Measurements from ENCODE around the gene PRKAG2. TPM values are rescaled to one million over a fixed set of nuclear protein-coding genes. Genes with fewer than 3 reads are reported as not detected.
A peak's percentile ranks its signal among the peaks of the same experiment; 100 is the strongest.
"Not testable (repeated sequence)": the region's sequence is repeated elsewhere in the genome, so short reads cannot be mapped to it uniquely, and the experiment has no call there.

PRKAG2 gene
- total RNA-seq, 1 donor from 2014 or later, result 15.2 TPM

DNA sequence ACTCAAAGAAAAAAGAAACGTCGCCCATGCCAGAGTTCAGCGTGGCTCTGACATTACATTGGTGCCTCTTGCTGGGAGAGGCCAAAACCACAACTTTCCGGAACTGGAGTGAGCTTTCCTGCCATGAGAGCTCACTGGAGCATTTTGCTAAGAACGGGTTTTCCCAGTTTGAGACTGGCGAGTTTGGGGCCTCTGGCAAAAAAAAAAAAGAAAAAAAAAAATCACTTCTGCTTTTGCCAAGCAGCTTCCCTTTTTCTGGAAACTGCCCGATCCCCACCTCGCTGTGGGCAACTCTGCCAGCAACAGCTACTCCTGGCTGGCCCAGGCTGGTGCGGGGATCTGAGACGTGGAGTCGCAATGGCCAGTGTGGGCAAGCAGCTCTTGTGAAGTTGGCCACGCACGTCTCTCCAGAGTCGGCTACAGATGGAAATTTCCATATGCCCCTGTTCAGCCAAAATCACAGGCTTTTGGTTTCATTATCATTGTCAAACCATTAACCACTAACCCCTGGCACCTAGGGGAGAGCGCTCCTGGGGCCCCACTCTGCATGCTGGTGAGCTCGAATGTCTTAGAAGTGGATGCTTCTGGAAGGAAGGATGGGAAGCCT, 25.7 kb downstream of the PRKAG2 start:
- peak; percentile 12 for DNase-seq

GRCh38 chr7:151850491-151851124, 26.3 kb downstream of the PRKAG2 start:
- DNase-seq, result no peak

DNA sequence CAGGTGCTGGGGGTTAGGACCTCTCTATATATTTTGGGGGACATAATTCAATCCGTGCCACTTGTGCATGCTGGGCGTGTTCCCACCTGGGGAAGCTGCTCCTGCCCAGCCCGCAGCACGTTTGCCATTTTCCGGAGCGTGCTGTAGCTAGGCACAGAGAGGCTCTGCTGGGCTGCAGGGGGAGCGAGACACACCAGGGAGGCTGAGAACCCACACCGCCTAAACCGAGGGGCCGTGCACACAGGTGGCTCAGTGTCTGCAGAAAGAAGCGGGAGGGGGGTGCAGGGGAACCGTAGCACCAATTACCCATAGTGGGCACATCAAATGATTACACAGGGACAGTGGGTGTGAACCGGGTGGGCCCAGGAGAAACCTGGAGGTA, 27.0 kb downstream of the PRKAG2 start:
- DNase-seq, result no peak

GRCh38 chr7:151849008-151849878, 27.7 kb downstream of the PRKAG2 start:
- no peak for DNase-seq

DNA sequence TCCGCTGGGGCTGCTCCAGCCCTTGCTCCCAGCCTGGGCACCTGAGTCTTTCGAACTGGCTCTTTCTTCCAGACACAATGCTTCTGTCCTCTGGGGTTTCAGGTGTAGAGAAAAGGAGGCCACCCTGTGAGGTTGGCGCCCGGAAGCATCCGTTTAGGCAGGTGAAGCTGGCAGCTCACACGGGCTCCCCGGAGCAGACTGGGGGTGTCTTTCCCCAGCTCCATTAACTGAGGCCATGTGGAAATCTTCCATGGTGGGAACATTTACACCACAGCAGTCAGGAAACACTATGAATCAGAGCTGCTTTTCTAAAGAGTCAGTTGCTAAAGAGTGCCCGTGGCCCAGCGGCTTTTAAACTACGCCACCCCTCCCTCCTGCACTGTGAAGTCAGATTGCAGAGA, 29.2 kb downstream of the PRKAG2 start:
- no peak for DNase-seq

GRCh38 chr7:151847136-151847535, 29.8 kb downstream of the PRKAG2 start:
- no peak for DNase-seq

DNA sequence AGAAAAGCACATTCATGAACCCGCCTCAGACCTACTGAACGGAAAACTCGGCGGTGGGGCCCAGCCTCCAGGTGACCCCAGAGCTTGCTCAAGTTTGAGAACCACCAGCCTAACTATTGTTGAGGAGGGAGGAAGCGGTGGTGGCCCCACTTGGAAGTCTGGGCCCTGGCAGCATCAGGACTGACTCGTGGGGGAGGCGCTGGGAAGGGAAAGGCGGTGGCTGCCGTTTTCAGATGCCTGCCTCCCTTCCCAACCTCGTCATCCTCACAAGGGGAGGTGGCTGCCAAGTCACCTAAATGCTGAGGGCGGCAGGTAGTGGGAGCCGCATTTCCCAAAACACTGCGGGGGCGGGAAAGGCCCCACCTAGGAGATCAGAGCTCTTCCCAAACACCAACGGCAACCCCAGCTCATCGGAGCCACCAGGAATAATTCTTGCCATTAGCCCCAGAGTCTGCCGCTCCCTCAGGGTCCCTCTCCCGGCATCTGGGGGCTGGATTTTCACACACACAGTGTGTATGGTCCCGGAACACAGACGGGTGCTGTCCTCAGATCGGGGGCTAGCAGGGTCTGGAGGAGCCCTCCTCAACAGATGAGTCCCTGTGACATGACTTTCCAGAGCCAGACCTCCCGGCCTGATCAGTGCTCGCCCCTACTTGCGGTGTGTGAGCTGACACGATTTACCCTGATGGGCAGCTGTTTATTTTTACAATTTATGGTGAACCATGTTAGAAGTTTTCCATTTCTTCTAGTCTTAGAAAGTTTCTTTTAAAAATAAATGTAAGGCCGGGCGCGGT, 31.3 kb downstream of the PRKAG2 start:
- DNase-seq, result no peak

DNA sequence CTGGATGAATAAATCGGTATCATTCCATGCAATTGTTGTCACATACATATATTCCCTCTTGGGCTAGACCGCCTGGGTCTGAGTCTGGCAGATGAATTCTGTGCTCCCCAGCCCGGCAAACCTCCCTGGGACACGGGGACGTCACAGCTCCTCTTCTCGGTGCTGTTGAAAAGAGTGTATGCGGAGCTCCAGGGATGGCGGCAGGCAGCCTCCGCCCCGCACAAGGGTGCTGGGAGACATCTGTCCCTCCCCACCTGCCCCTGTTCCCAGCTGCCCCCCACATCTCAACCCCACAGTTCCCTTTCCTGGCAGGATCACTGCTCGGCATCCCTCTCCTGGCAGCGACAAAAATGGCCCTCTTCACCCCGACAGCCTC, 32.1 kb downstream of the PRKAG2 start:
- no peak for DNase-seq

- no peak for DNase-seq
Measured at GRCh38 chr7:151844071-151844824, 32.7 kb downstream of the PRKAG2 start.

- DNase-seq, result peak; percentile 30
Measured at GRCh38 chr7:151843181-151843580, 33.7 kb downstream of the PRKAG2 start.

DNA sequence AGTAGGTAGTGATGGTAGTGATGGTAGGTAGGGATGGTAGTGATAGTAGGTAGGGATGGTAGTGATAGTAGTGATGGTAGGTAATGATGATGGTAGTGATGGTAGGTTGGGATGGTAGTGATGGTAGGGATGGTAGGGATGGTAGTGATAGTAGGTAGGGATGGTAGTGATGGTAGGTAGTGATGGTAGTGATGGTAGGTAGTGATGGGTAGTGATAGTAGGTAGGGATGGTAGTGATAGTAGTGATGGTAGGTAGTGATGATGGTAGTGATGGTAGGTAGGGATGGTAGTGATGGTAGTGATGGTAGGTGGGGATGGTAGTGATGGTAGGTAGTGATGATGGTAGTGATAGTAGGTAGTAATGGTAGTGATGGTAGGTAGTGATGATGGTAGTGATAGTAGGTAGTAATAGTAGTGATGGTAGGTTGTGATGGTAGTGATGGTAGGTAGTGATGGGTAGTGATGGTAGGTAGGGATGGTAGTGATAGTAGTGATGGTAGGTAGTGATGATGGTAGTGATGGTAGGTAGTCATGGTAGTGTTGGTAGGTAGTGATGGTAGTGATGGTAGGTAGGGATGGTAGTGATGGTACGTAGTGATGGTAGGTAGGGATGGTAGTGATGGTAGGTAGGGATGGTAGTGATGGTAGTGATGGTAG, 35.4 kb downstream of the PRKAG2 start:
- DNase-seq, result not testable (repeated sequence)

GRCh38 chr7:151840088-151840910, 36.6 kb downstream of the PRKAG2 start:
- DNase-seq, result no peak

- DNase-seq, result no peak
Measured at GRCh38 chr7:151839451-151839921, 37.4 kb downstream of the PRKAG2 start.

GRCh38 chr7:151838861-151839381, 38.0 kb downstream of the PRKAG2 start:
- DNase-seq, result no peak

DNA sequence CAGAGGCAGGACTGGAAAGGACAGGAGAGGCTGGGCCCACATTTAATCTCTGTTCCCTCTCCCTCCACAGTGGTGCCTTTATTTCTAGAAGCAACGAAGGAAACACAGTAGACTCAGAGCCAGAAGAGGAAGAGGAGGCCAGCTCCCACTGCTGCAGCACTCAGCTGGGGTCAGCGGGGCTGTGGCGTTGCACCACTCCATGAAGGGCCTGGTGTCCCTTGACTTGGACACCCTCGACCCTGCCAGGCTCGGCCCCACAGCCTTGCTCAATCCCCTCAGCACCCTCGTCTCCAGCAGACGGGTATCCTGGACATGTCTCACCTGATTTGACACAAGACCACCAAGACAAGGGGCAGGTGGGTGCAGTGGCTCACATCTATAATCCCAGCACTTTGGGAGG, 38.8 kb downstream of the PRKAG2 start:
- no peak for DNase-seq

DNA sequence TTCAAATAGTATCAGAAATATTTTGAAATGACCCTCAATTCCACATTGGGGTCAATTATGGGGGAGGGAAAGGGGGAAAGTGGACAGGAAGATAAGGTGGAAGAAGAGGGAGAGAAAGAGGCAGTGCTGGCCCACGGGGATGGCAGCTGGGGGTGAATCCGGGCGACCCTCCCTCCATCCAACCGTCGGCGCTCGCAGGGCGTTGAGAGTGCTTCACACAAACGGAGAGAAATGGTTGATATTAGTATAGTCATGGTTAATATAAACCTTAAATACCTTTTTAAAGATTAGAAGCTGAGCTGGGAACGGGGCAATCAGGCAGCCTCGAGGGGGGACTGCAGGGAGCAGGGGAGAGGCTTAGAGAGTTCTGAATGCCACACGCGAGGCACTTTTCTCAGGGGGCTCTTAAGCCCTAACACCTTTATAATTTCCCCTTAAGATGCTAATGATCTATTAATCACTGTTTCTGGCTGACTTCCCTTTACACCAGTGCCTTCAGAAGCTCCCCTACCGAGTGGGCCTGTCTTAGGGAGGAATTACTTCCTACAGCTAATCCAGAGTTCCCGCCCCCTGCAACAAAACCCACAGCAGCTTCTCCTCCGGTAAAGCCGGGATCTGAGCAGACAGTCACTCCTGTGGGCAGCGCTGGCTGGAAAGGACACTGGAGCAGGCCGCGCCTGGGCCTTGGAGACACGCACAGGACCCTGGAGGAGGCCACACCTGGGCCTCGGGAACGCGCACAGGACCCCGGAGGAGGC, 39.5 kb downstream of the PRKAG2 start:
- no peak for DNase-seq

- DNase-seq, result no peak
Measured at GRCh38 chr7:151836927-151837205, 40.0 kb downstream of the PRKAG2 start.

- DNase-seq, result no peak
Measured at GRCh38 chr7:151836191-151836926, 40.6 kb downstream of the PRKAG2 start.

GRCh38 chr7:151835636-151836035, 41.3 kb downstream of the PRKAG2 start:
- no peak for DNase-seq
